ENCODE measurements around the gene ADGB.
"Not testable (repeated sequence)": the region's sequence is repeated elsewhere in the genome, so short reads cannot be mapped to it uniquely, and the experiment has no call there.

Gene ADGB

DNA sequence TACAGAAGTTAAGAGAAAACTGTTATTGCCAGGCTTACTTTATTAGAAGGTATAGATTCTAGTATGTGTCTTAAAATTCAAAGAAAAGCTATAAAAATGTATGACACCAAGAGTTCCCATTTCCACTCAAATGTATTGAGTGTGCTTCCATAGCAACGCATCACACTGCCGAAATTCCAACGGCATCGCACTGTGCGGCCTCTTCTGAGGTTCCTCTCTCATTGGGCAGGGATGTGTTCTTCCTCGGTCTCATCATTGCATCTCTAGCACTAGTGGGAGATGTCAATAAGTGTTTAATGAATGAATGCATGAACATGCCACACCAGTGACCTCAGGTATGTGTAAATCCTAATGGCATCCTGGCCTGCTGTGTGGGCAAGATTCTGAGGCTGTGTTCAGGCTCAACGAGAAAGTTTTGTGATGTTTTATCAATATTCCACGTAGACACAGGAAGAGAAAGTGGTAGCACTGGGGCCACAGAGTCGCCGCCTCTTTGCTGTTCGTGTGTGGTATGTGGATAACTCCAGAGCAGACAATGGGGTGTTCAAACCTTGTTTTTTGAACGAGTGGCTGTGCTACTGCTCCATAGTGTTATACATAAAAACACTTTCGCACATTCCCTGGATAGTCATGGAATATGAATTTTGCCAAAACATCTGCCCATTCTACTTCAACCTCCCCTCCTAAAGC lies 171.6 kb downstream of the ADGB start:
- no peak for DNase-seq

DNA sequence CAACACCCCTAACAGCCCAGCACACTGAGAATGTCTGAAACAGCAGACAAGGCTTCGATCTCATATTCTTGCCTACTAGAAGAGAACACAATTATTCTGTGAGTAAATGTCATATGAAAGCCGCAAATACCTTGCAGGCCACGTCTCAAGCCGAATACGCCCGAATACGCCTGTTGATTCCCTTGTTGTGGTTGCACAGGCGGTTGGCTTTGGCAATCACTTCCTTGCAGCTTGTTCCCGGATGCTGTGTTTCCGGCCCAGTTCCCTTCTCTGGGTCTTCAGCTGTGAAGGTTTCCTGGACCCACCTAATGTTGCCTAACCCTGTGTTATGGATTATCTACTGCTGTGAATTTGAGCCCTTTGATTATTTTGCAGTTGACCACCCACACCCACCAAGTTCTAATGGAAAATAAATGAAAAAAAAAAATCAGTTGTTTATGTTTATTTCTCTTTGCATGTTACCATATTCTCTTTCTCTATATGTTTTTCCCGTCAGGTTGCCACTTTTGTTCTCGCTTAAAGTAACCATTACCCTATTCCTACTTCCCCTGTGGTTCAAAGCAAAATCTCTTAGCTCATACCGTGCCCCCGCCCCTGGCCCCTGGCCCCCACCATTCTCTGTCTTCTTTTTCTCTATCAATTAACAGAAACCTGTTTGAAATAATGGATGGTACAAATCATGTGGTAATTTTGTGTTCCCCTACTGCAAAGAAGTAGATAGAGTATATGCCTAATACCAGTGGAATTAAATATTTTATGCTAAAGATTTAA lies 172.4 kb downstream of the ADGB start:
- no peak for DNase-seq

DNA sequence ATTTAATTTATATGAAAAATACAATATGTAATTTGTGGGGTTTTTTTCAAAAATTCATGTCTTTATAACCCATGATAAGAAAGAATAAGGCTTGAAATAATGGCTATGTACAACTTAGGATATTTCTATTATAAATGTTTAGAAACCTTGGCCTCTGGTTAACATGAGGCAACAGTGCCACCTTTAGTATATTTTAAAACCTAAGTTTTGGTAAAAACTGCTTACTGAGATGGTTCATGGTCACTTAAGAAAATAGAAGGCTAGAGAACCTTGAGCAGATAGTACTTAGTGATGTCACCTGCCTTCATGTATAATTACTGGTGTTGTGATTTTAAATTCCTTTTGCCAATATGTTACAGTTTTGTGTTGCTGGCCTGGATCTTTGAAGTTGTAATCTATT lies 176.4 kb downstream of the ADGB start:
- peak in 1 of 3 experiments; percentile 18 for DNase-seq

- DNase-seq: no peak
Measured at GRCh38 chr6:146781836-146782235, 183.1 kb downstream of the ADGB start.

DNA sequence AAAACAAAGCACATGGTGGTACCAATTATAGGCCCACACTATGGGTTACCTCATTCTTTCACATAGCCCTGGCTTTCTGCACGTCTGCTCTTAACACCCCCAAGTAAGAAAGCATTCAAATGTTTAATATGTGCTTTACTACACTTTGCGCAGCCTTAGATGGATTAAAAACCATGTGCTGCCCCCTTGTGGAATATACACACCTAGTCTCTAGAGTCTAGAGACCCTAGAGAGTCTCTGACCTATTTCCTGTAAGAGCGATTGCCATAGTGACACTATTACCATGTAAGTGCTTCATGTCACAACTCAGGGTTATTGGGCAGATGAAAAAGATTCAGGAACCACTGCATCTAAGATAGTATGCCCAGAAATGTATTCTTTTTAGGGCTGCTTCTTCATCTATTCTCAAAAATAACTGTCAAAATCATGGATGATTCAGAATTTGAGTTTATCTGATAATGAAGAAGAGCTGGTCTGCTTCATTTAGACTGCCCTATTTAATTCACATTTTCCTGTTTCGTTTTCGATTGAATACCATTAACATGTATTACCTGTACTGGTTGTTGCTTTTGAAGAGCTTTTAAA lies 186.3 kb downstream of the ADGB start:
- DNase-seq: peak; percentile 46 to 87 (median 85)

GRCh38 chr6:146787876-146788508 lies 189.2 kb downstream of the ADGB start:
- DNase-seq: no peak

- DNase-seq: no peak
Measured at GRCh38 chr6:146790561-146791091, 191.9 kb downstream of the ADGB start.

- no peak for DNase-seq
Measured at GRCh38 chr6:146791930-146792329, 193.2 kb downstream of the ADGB start.

- DNase-seq: not testable (repeated sequence)
Measured at GRCh38 chr6:146793218-146793617, 194.4 kb downstream of the ADGB start.

- no peak for DNase-seq
Measured at GRCh38 chr6:146795479-146796133, 196.8 kb downstream of the ADGB start.

- DNase-seq: not testable (repeated sequence)
Measured at GRCh38 chr6:146803167-146803566, 204.4 kb downstream of the ADGB start.

DNA sequence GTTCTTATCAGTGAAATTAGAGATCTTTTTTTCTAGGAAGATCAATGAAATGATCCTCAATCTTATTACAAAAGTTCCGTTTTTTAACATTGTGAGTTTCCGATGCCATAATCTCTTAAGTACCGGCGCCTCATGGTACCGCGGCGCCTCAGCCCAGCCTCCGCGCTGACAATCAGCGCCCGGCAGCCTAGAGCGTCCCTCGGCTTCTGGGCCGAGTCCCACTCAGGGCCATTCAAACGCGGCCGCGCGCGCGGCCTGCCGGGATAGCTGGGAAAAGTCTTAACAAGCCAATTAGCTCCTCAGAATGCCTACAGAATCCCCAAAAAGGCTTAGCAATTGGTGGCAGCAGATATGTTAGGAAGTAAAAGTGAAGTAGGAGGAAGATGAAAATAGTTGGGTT lies 204.8 kb downstream of the ADGB start:
- DNase-seq: no peak

DNA sequence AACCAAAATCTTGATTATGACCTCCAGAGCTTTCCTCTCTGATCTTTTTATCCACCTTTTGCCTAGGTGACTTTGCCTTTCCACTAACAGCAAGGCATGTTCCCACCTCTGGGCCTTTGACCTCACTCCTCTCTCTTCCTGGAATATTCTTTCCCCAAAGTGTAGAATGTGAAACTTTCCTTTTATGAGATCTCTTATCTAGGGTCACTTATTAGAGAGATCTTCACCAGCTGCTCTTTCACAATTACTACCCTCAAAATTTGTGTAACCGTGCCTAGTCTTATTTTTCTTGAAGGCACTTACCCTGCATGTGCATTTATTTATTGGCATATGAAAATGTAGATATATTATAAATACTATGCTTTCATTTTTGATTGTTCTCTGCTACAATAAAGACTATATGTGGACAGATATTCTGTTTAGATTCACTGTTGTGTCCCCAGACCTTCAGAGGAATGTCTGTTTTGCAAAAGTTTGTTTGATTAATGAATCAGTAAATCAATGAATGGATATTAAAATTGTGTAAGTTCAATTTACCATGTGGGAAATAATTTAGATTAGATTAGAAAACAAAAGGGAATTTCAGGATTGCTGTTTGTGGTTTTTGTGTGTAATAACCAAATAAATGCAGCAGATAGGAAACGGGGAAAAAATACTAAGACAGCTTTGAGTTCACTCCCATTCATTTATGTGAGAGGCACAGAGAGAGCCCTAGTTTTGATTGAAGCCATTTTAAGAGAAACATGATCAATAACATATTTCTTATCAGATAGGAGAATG lies 207.0 kb downstream of the ADGB start:
- DNase-seq: no peak

GRCh38 chr6:146809014-146809413 lies 210.2 kb downstream of the ADGB start:
- DNase-seq: not testable (repeated sequence)

DNA sequence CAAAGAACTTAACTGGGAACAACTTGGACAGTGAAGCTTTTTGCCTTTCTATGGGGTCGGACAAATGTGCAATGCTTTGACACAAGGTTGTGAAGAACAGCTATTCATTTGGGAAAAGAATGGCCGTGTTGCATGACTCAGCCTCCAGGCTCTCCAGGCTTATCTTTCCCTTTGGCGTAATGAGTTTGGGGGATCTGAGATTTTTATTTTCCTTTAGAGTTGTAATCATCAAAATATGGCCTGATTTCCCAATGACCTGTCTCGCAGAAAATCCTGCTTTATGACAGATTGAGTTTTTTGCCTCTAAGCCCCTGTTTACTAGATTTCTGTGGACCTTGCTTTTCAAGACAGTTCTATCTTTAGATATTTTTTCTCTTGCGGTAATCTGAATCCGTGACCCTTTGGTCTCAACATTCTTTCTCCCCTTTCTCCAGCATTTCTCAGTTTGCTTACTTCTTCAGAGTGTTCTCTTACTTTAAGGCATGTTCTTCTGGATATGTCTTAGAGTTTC lies 214.1 kb downstream of the ADGB start:
- not testable (repeated sequence) for DNase-seq

DNA sequence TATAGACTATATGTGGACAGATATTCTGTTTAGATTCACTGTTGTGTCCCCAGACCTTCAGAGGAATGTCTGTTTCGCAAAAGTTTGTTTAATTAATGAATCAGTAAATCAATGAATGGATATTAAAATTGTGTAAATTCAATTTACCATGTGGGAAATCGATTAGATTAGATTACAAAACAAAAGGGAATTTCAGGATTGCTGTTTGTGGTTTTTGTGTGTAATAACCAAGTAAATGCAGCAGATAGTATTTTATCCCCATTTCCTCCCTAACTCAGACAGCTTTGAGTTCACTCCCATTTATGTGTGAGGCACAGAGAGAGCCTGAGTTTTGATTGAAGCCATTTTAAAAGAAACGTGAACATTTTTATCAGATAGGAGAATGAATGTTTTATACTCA lies 214.8 kb downstream of the ADGB start:
- no peak for DNase-seq

- DNase-seq: no peak
Measured at GRCh38 chr6:146814148-146814750, 215.5 kb downstream of the ADGB start.

DNA sequence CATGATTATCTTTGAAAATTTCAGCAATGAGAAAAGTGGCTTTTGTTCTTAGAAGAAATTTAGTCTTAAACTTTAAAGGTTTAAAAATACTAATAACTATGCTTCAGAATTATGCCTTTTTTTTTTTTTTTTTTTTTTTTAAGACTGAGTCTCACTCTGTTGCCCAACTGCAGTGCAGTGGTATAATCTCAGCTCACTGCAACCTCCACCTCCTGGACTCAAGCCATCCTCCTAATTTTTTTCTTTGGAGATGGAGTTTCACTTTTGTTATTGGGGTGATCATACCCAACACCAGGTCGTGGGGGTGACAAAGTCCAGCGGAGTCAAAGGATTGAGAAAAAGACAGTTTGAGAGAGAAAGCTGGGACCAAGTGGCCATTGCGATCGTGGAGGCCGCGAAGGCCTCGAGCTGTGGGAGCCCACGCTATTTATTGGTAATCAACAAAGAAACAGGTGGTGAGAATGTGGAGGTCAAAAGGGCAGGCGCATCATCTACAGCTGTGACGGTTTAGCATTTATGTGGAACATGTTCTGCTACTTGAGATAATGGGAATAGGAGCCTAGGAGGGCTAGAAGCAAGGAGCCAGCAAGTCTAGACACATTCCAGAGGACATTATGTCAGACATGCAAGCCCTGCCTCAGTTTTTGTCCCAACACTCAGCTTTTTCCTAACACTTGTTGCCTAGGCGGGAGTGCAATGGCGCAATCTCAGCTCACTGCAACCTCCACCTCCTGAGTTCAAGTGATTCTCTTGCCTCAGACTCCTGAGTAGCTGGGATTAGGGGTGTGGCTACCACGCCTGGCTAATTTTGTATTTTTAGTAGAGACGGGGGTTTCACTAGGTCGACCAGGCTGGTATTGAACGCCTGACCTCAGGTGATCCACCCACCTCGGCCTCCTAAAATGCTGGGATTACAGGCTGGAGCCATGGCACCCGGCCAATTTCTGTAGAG lies 217.0 kb downstream of the ADGB start:
- DNase-seq: not testable (repeated sequence)

DNA sequence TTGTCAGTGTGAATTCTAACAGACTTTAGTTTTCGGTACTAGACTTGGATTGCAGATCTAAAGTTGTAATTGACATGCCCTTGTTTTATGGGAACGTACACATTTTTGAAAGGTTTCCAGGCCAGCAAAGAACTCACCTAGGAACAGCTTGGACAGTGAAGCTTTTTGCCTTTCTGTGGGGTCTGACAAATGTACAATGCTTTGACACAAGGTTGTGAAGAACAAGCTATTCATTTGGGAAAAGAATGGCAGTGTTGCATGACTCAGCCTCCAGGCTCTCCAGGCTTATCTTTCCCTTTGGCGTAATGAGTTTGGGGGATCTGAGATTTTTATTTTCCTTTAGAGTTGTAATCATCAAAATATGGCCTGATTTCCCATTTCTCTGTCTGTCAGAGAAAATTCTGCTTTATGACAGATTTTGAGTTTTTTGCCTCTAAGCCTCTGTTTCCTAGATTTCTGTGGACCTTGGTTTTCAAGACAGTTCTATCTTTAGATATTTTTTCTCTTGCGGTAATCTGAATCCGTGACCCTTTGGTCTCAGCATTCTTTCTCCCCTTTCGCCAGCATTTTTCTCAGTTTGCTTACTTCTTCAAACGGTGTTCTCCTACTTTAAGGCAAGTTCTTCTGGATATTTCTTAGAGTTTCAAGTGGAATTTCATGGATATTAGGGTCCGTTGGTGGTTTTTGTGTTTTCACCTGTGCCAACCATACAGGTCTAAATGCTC lies 221.0 kb downstream of the ADGB start:
- DNase-seq: no peak

Data from NCI-H1417 (cell line).